Middle frontal gyrus (tissue), 1 donor: Measurements from ENCODE around the gene SHC4.
"Not testable (repeated sequence)": the region's sequence is repeated elsewhere in the genome, so short reads cannot be mapped to it uniquely, and the experiment has no call there.

Source experiments
- DNase-seq: peaks from one replicate; pipeline ENCODE4 v3.0.0-alpha.2; 2015; ENCODE audit warnings: low spot score; ENCODE audit errors: extremely low spot score

The SHC4 gene

DNA sequence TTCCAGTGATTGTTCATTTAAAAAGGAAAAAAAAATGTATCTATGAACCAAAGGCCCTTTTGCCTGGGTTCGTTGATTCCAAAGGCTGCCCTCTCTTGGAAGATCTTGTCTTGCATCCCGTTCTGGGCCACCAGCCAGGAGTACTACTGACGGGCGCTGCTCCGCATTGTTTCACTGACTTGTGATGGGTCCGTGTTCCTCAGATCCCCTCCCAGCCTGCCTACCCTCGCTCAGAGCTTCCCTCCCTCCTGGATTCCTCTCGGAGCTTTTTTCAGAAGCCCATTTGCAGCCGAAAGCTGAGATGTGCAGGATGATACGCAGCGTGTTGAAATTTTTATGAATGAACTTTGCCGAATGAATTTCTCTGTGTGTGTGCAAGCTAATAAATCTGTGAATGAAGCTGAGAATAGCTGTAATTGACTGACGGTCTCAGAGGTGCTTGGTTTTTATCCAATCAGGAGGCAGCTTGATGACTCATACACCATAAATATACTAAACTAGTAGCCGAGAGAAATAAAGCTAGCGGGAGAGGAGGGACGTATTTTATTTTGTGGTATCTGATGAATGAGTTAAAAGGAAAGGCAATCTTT, at the start of gene SHC4:
TSS of gene SHC4 (minus strand) at position 396 of the 590 bp plus-strand sequence. CDS start 904 bp downstream, outside the sequence.
- DNase-seq = peak; percentile 67

DNA sequence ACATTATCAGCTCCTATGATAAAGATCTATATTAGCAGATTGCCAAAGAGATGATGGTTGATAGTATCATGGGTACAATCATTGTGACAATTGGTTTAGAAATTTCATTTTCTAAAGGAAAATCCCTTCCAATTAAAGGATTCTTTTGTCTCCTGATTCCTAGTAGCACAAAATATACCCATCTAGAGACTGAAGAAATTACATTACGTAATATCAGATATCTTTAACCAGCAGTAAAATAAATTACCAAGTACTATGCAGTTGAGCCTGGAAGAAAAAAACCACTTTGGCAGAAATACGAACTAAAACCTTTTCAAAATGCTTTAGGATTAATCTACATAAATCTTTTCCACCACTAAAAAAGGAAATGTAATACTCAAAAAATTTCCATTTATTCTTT, 35.6 kb upstream of the SHC4 start:
- no peak for DNase-seq

- DNase-seq = no peak
Measured at GRCh38 chr15:48996276-48996675, 32.6 kb upstream of the SHC4 start.

DNA sequence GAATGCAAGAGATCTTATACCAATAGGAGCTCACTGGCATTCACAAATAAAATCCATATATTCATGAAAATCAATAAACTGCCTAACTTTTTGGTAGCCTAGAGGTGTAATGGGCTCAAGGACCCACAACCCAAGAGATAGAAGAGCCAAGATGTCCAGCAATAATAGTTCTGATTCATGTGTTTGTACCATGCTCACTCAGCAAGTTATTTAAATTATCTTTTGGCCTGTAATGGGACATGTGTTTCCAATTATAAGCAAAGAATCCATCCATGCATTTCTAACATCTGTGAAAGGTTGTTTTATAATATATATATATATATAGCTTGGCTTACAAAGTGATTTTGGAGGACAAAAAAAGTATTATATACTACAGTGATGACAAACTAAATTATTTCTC, 29.7 kb upstream of the SHC4 start:
- DNase-seq = no peak

DNA sequence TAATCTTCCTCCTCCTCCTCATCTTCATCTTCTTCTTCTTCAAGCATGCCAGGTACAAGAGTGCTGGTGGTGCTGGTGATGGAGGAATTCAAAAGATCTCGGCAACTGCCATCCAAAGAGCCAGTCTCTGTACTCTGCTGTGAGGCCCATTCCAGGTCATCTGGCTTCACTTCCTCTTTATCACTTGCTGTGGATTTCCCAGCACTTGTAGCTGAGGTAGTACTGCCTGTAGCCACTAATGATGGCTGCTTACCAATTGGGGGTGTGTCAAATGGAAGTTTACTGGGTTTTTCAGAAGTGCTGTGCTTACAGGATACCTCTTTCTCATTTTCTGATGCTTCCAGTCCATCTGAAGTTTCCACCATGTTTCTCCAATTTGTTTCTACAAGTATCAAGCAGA, 28.8 kb upstream of the SHC4 start:
- DNase-seq = no peak

- no peak for DNase-seq
Measured at GRCh38 chr15:48992096-48992495, 28.4 kb upstream of the SHC4 start.

GRCh38 chr15:48989170-48989569, 25.5 kb upstream of the SHC4 start:
- no peak for DNase-seq

DNA sequence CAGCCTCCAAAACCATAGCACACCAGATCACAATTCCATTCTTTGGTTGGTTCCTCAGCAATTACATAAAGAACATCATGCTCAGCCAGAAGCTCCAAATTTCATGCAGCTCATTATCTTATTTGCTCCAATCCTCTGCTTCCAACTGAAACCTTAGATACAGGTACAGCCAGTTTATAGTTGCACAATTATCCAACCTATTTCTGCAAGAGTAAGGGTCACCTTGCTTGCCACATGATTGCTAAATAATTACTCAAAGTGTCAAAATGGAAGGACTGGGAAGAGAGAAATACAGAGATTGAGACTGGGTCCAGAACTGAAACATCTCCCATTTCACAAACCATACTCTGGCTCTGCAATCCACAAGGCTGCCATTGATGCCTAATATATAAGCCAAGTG, 23.4 kb upstream of the SHC4 start:
- no peak for DNase-seq

DNA sequence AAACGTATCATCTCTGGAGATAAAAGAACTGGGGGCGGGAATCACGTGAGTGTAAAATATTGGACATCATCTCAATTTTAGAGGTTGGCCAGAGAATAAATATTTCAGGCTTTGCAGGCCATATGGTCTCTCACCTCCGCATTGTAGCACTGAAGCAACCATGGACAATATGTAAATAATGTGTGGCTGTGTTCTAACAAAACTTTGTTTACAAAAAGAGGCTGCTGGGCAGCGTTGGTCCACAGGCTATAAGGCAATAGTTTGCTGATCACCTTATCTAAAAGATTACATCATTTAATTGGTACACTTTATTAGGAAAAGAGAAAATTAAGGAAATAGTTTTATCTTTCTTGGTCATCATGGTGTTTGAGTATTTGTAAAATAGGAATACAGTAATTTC, 22.5 kb upstream of the SHC4 start:
- no peak for DNase-seq

- no peak for DNase-seq
Measured at GRCh38 chr15:48985516-48985915, 21.8 kb upstream of the SHC4 start.

- DNase-seq = no peak
Measured at GRCh38 chr15:48984811-48985352, 21.2 kb upstream of the SHC4 start.

GRCh38 chr15:48984021-48984710, 20.4 kb upstream of the SHC4 start:
- no peak for DNase-seq

DNA sequence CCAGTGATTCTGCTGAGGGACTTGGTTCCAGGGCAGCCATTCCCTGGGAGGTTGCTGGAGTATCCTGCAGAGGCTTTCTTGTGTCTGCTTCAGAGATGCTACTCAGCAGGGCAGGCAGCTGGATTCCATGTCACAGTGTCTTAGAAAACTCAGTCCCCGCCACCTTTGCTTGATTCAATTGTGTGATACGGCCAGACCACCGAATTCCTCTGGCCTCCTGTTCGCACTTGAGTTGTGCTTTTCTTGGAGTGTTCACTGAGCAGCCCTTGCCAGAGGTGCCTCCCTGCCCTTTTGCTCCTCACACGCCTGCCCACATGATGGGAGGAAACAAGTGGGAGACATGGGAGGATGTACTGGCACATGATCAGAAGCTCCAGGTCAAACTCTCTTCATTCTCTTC, 19.6 kb upstream of the SHC4 start:
- no peak for DNase-seq

DNA sequence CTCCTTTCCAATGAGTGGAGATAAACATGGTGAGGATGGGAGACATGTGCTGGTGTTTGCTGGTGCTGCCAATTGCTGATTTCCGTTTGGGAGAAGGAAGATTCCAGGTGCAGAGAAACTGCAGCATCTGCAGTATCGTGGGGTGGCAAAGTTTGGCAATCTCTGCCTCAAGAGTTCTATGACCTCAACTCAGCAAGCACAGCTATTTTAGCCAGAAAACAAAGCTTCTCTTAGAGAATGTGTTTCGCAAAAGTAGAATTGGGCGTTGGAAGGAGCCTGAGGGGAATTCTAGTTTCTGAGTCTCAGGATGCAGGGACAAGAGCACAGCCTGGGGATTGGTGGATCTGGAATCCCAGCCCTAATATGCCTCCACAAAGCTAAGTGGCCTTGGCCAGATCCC, 18.2 kb upstream of the SHC4 start:
- no peak for DNase-seq

DNA sequence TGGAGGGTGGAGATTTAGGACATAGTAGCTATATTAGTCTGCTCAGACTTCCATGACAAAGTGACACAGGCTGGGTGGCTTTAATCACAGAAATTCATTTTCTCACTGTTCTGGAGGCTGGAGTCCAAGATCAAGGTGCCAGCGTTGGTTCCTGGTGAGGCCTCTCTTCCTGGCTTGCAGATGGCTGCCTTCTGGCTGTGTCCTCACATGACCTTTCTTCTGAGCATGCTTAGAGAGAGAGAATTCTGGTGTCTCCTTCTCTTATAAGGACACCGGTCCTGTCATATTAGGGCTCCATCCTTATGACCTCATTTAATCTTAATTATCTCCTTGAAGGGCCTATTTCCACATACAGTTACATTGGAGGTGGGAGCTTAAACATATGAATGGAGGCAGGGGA, 14.9 kb upstream of the SHC4 start:
- DNase-seq = no peak

DNA sequence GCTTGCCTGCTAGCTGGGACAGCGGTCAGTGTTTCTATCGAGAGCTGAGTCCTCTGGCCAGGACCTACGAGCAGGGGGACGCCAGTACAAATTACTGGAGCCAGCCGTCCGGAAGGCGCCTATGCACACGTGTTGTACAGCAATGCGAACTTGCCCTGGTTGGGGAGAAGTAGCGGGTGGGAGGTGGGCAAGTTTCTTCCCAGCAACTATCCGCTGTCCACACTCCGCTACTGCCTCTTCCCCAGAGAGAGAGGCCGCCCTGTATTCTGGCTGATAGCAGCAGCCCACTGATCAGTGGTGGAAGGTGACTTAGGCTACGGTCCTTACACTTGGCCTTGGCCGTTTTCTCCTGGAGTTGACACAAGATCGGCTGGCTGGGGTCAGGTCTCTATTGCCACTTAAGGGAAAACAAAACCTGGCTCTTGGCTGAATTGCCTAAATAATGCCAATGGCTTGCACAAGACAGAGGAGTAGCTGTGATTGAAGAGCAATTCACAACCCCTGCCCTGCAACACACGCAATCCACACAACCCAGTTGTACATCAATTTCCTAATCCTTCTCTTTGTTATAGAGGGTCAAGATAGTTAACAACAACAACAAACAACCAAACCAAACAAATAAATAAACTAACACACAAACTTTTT, 12.8 kb upstream of the SHC4 start:
- DNase-seq = no peak

DNA sequence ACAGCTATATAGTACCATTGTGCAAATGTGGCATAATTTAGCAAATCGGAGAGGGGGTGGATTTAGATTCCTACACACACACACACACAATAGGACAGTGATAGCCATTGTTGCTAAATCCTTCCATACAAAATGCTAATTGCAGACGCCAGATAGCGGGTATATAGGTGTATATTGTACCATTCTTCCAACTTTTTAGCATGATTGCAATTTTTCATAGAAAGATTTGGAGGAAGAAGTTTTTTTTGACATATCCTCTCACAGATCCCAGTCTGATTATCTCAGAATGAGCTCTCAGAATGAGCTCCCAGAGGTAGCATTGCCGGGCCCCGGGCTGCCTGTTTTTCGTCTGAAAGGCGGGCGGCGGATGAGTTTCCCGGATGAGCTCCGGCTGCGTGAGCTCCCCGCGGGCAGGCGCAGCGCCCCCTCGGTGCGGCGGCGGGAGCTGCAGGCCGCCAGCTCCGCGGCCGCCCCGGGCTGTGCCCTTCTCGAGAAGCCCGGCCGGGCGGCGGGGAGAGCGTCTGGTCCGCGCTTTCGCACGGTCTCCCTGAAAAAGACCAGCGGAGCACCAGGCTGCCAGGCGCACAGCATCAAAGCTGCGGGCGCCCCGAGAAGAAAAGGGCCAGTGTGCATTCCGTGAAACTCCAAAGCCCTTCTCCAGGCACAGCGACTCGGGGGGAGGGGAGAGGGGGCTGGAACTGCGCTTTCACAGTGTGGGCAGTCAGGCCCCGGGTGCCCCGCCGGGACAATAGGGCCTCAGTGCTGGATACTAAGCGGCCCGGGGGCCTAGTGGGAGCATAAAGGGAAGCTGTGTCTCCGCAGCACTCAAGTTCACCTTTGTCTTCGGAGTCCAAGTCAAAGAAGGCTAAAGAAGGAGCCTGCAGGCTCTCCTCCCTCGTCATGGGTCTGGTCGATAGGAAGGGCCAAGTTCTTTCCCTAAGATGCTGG, 12.0 kb upstream of the SHC4 start:
- peak; percentile 83 for DNase-seq

- no peak for DNase-seq
Measured at GRCh38 chr15:48974882-48975281, 11.2 kb upstream of the SHC4 start.

DNA sequence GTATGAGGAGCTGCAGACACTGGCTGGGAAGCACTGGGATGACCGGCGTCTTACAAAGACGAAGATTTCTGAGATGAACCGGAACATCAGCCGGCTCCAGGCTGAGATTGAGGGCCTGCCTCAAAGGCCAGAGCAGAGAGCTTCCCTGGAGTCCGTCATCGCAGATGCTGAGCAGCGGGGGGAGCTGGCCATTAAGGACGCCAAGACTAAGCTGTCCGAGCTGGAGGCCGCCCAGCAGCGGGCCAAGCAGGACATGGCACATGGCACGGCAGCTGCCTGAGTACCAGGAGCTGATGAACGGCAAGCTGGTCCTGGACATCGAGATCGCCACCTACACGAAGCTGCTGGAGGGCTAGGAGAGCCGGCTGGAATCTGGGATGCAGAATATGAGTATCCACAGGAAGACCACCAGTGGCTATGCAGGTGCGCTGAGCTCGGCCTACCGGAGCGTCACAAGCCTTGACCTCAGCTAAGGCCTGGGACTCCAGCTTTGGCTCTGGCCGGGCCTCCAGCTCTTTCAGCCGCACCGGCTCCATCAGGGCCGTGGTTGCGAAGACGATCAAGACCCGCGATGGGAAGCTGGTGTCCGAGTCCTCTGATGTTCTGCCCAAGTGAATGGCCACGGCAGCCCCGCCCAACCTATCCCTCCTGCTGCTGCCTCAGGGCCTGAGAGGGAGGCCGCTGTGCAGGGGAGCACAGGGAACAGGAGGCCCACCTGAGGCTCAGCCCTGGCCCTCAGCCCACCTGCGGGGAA, 9.2 kb upstream of the SHC4 start:
- DNase-seq = no peak

DNA sequence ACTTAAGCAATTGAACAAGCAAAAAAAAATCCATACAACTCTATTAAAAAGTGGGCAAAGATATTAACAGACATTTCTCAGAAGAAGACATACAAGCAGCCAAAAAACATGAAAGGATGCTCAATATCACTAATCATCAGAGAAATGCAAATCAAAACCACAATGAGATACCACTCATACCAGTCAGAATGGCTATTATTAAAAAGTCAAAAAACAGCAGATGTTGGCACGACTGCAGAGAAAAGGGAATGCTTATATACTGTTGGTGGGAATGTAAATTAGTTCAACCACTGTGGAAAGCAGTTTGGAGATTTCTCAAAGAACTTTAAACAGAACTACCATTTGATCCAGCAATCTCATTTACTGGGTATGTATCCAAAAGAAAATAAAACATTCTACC, 7.2 kb upstream of the SHC4 start:
- DNase-seq = not testable (repeated sequence)

- DNase-seq = no peak
Measured at GRCh38 chr15:48968066-48968465, 4.3 kb upstream of the SHC4 start.
